Muscle layer of duodenum (tissue), 2 donors: ENCODE results near the gene ADGRG4.
"Not testable (repeated sequence)": the region's sequence is repeated elsewhere in the genome, so short reads cannot be mapped to it uniquely, and the experiment has no call there.

Source experiments
- H3K27ac ChIP-seq: one replicate; pipeline ENCODE4 v1.7.0; 2013; ENCODE audit warnings: mild to moderate bottlenecking, low read length
- H3K27me3 ChIP-seq: one replicate; pipeline ENCODE4 v1.7.0; 2013; ENCODE audit warnings: low read depth, mild to moderate bottlenecking, control low read depth, low read length
- H3K36me3 ChIP-seq, 2 donors: one replicate each; pipeline ENCODE4 v1.7.0; 2013; ENCODE audit warnings: low read length in 2 of 2, control low read depth in 1 of 2, mild to moderate bottlenecking in 1 of 2; ENCODE audit not compliant: insufficient read depth in 2 of 2, control insufficient read depth in 1 of 2
- H3K4me1 ChIP-seq, 2 donors: one replicate each; pipeline ENCODE4 v1.7.0; 2013; ENCODE audit warnings: low read length in 2 of 2, mild to moderate bottlenecking in 2 of 2, control low read depth in 1 of 2, moderate library complexity in 1 of 2; ENCODE audit not compliant: insufficient read depth in 2 of 2, control insufficient read depth in 1 of 2
- H3K4me3 ChIP-seq, 2 donors: one replicate each; pipeline ENCODE4 v1.7.0; 2013; ENCODE audit warnings: low read length in 2 of 2, low read depth in 1 of 2, mild to moderate bottlenecking in 1 of 2
- H3K9me3 ChIP-seq, 2 donors: one replicate each; pipeline ENCODE4 v1.7.0; 2013; ENCODE audit warnings: low read length in 2 of 2, control low read depth in 1 of 2, mild to moderate bottlenecking in 1 of 2; ENCODE audit not compliant: control insufficient read depth in 1 of 2
- donor health status: healthy.

The ADGRG4 gene

GRCh38 chrX:136266828-136267227, 33.9 kb upstream of the ADGRG4 start:
- Histone ChIP-seq H3K4me3 (no peak overlapping the region), H3K9me3 (no peaks in the 10 kb centered on the region), H3K36me3 (no peaks in the 10 kb centered on the region), H3K4me1 (peaks cover 0 to 3% of the 10 kb centered on the region in 2 donors), H3K27me3 (no peaks in the 10 kb centered on the region), H3K27ac (no peak overlapping the region)

- no peak overlapping the region for H3K27ac ChIP-seq
- no peaks in the 10 kb centered on the region for H3K9me3 ChIP-seq
- no peaks in the 10 kb centered on the region for H3K27me3 ChIP-seq
- H3K4me3 ChIP-seq: no peak overlapping the region
- no peaks in the 10 kb centered on the region for H3K36me3 ChIP-seq
- no peaks in the 10 kb centered on the region for H3K4me1 ChIP-seq
These were observed 32.4 kb upstream of the ADGRG4 start for GRCh38 chrX:136268051-136269048.

GRCh38 chrX:136269921-136270320, 30.8 kb upstream of the ADGRG4 start:
- no peaks in the 10 kb centered on the region for H3K27me3 ChIP-seq
- no peaks in the 10 kb centered on the region for H3K9me3 ChIP-seq
- H3K4me1 ChIP-seq: no peaks in the 10 kb centered on the region
- H3K27ac ChIP-seq: no peak overlapping the region
- no peaks in the 10 kb centered on the region for H3K36me3 ChIP-seq
- H3K4me3 ChIP-seq: no peak overlapping the region

- no peak overlapping the region for H3K27ac ChIP-seq
- H3K9me3 ChIP-seq: no peaks in the 10 kb centered on the region
- no peaks in the 10 kb centered on the region for H3K4me1 ChIP-seq
- H3K36me3 ChIP-seq: no peaks in the 10 kb centered on the region
- H3K4me3 ChIP-seq: no peak overlapping the region
- H3K27me3 ChIP-seq: no peaks in the 10 kb centered on the region
These were observed 29.5 kb upstream of the ADGRG4 start for GRCh38 chrX:136271300-136271699.

- Histone ChIP-seq H3K9me3 (no peaks in the 10 kb centered on the region), H3K27ac (no peak overlapping the region), H3K36me3 (no peaks in the 10 kb centered on the region), H3K4me3 (no peak overlapping the region), H3K4me1 (no peaks in the 10 kb centered on the region), H3K27me3 (no peaks in the 10 kb centered on the region)
These were observed 28.4 kb upstream of the ADGRG4 start for GRCh38 chrX:136272325-136272724.

GRCh38 chrX:136273986-136274385, 26.8 kb upstream of the ADGRG4 start:
- no peaks in the 10 kb centered on the region for H3K27me3 ChIP-seq
- H3K4me1 ChIP-seq: no peaks in the 10 kb centered on the region
- no peaks in the 10 kb centered on the region for H3K9me3 ChIP-seq
- H3K4me3 ChIP-seq: no peak overlapping the region
- H3K27ac ChIP-seq: no peak overlapping the region
- H3K36me3 ChIP-seq: no peaks in the 10 kb centered on the region

GRCh38 chrX:136275553-136275952, 25.2 kb upstream of the ADGRG4 start:
- H3K9me3 ChIP-seq: no peaks in the 10 kb centered on the region
- no peaks in the 10 kb centered on the region for H3K27me3 ChIP-seq
- no peak overlapping the region for H3K27ac ChIP-seq
- H3K4me1 ChIP-seq: no peaks in the 10 kb centered on the region
- no peaks in the 10 kb centered on the region for H3K36me3 ChIP-seq
- H3K4me3 ChIP-seq: no peak overlapping the region

- not testable (repeated sequence) for H3K27ac ChIP-seq, H3K4me3 ChIP-seq, H3K4me1 ChIP-seq, H3K36me3 ChIP-seq, H3K27me3 ChIP-seq, H3K9me3 ChIP-seq
These were observed 14.4 kb upstream of the ADGRG4 start for GRCh38 chrX:136286375-136286774.

- H3K27ac ChIP-seq: no peak overlapping the region
- no peak overlapping the region for H3K4me3 ChIP-seq
- no peaks in the 10 kb centered on the region for H3K36me3 ChIP-seq
- H3K4me1 ChIP-seq: no peaks in the 10 kb centered on the region
- no peaks in the 10 kb centered on the region for H3K9me3 ChIP-seq
- no peaks in the 10 kb centered on the region for H3K27me3 ChIP-seq
These were observed 8.9 kb upstream of the ADGRG4 start for GRCh38 chrX:136291824-136292223.

- Histone ChIP-seq H3K4me3 (no peak overlapping the region), H3K4me1 (no peaks in the 10 kb centered on the region), H3K9me3 (no peaks in the 10 kb centered on the region), H3K36me3 (no peaks in the 10 kb centered on the region), H3K27ac (no peak overlapping the region), H3K27me3 (no peaks in the 10 kb centered on the region)
These were observed 8.1 kb upstream of the ADGRG4 start for GRCh38 chrX:136292656-136293055.

GRCh38 chrX:136295380-136295779, 5.4 kb upstream of the ADGRG4 start:
- H3K27me3 ChIP-seq: no peaks in the 10 kb centered on the region
- H3K9me3 ChIP-seq: no peaks in the 10 kb centered on the region
- no peak overlapping the region for H3K4me3 ChIP-seq
- no peak overlapping the region for H3K27ac ChIP-seq
- H3K4me1 ChIP-seq: no peaks in the 10 kb centered on the region
- H3K36me3 ChIP-seq: no peaks in the 10 kb centered on the region

GRCh38 chrX:136303041-136303440, 2.3 kb downstream of the ADGRG4 start:
- no peak overlapping the region for H3K4me3 ChIP-seq
- no peaks in the 10 kb centered on the region for H3K4me1 ChIP-seq
- H3K27me3 ChIP-seq: no peaks in the 10 kb centered on the region
- H3K9me3 ChIP-seq: no peaks in the 10 kb centered on the region
- no peaks in the 10 kb centered on the region for H3K36me3 ChIP-seq
- no peak overlapping the region for H3K27ac ChIP-seq
